Endometrial microvascular endothelial cells (primary cell): ENCODE measurements around the gene CYB5RL. TPM values are rescaled to one million over a fixed set of nuclear protein-coding genes. Genes with fewer than 3 reads are reported as not detected.
"Not testable (repeated sequence)": the region's sequence is repeated elsewhere in the genome, so short reads cannot be mapped to it uniquely, and the experiment has no call there.

Experiments
- in situ Hi-C: cut with HindIII; loops from 2 replicates; pipeline ENCODE4 v1.10.0; 2017; ENCODE audit warnings: low sequenced_read_pairs, low pct_unique_long_range_greater_than_20kb; ENCODE audit errors: inconsistent ontology term
- total RNA-seq: library from RNA; depleted of rRNA; stranded (reverse); fragments of >200 nt; gene quantifications from one replicate; pipeline ENCODE4 v1.2.3, GENCODE V29; 2015; ENCODE audit errors: inconsistent ontology term

The CYB5RL gene
- total RNA-seq, 1 donor from 2014 or later = 7.3 TPM

- in situ Hi-C loops = no loop called here
These were observed 32.2 kb downstream of the CYB5RL start for GRCh38 chr1:54167422-54168139.

- in situ Hi-C loops = not testable (repeated sequence)
These were observed 33.5 kb downstream of the CYB5RL start for GRCh38 chr1:54166357-54166756.

GRCh38 chr1:54165146-54165545 is 34.7 kb downstream of the CYB5RL start:
- in situ Hi-C loops = no loop called here

- in situ Hi-C loops = no loop called here
These were observed 36.3 kb downstream of the CYB5RL start for GRCh38 chr1:54163573-54163972.

GRCh38 chr1:54163051-54163450 is 36.8 kb downstream of the CYB5RL start:
- in situ Hi-C loops = no loop called here

GRCh38 chr1:54161495-54162168 is 38.2 kb downstream of the CYB5RL start:
- in situ Hi-C loops = no loop called here

- in situ Hi-C loops = no loop called here
These were observed 39.5 kb downstream of the CYB5RL start for GRCh38 chr1:54160351-54160750.

GRCh38 chr1:54159733-54160316 is 40.0 kb downstream of the CYB5RL start:
- in situ Hi-C loops = no loop called here

- in situ Hi-C loops = no loop called here
These were observed 41.8 kb downstream of the CYB5RL start for GRCh38 chr1:54158071-54158470.

GRCh38 chr1:54157401-54157800 is 42.4 kb downstream of the CYB5RL start:
- in situ Hi-C loops = no loop called here

- in situ Hi-C loops = no loop called here
These were observed 42.8 kb downstream of the CYB5RL start for GRCh38 chr1:54156986-54157385.

- in situ Hi-C loops = no loop called here
These were observed 43.6 kb downstream of the CYB5RL start for GRCh38 chr1:54156201-54156600.

GRCh38 chr1:54153535-54154439 is 46.0 kb downstream of the CYB5RL start:
- in situ Hi-C loops = no loop called here

- in situ Hi-C loops = no loop called here
These were observed 47.1 kb downstream of the CYB5RL start, which contains the start of gene CDCP2 for GRCh38 chr1:54152696-54153095. CDCP2 (minus strand) TSS chr1:54153000; CDS start chr1:54152922, 78 bp downstream.

GRCh38 chr1:54151013-54151412 is 48.8 kb downstream of the CYB5RL start:
- in situ Hi-C loops = no loop called here
